HG03521 (cell line): ENCODE measurements around the gene NDUFC1.
"Not testable (repeated sequence)": the region's sequence is repeated elsewhere in the genome, so short reads cannot be mapped to it uniquely, and the experiment has no call there.

Source experiments
- ATAC-seq: cut with Tn5 transposase; IDR thresholded peaks from one replicate; pipeline ENCODE4 v1.9.1; 2021; ENCODE audit warnings: mild to moderate bottlenecking, moderate library complexity; ENCODE audit not compliant: unreplicated experiment

Gene NDUFC1

DNA sequence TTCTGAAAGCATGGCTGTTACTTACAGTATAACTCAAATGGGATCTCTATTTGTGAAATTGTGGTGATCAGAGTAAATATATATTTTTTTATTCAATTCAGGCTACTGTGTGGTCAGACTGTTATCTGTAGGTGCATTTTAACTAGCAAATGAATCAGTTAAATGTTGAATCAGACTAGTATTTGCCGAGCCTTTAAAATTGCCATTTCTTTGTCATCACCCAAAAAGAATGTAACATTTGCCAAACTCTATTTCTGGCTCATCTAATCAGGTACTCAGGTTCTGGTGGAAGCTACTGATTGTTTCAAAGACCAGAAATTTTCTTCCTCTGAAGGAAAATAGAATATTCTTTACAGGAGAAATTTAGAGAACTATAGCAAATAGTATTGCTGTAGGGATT lies 2.7 kb downstream of the NDUFC1 start:
- no peak for ATAC-seq

GRCh38 chr4:139297001-139297410 lies 5.3 kb downstream of the NDUFC1 start:
- no peak for ATAC-seq

GRCh38 chr4:139295942-139296299 lies 6.4 kb downstream of the NDUFC1 start:
- no peak for ATAC-seq

DNA sequence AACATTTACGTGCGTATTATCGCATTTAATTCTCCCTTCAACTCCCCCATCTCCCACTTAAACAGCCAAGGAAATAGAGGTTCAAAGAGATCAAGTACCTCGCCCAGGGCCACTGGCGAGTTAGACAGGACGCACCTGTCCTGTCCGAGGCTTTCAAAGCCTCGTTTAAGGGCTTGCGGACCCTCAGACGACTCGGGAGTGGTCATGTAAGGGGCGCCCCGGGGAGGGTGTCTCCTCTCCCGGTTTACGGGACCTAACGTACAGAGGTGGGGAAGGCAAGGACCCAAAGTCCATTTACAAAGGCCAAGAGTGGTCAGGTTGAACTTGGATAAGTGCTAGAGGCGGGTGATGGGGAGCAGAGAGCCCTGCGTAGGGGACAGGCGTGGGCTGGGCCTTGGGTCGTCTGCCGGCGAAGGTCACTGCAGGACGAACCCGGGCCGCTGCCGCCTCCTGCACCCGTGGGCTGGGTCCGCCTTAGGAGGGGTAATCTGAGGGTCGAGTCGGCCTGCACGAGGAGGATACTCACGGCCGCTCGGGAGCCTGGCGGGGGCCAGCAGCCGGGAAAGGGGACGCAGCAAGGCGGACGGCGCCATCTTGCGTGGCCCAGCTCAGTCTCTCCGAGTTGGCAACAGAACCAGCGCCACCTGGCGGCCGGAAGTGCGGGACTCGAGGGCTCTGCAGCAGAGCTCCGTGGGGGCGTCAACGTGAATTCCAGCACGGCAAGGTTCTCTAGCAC lies 6.9 kb downstream of the NDUFC1 start:
- peak; percentile 95 for ATAC-seq

DNA sequence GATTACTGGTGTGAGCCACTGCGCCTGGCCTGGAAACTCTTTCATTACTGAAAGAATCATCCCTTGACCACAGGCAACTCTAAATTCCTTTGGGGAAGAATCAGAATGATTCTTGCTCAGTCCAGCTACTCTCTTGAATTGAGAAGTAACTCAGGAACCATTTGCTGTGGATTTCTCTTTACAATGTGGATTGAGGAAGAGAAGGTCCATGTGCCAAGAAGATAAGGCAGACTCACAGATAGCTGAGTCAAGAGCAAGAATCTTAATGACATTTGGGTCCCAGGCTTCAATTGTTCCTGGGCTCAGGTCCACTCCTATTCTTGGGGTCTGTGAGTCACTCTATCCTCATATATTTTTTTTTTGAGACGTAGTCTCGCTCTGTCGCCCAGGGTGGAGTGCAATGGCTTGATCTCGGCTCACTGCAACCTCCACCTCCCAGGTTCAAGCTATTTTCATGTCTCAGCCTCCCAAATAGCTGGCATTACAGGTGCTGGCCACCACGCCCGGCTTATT lies 16.0 kb downstream of the NDUFC1 start:
- ATAC-seq = no peak

GRCh38 chr4:139282721-139283075 lies 19.6 kb downstream of the NDUFC1 start:
- no peak for ATAC-seq

GRCh38 chr4:139282065-139282720 lies 20.1 kb downstream of the NDUFC1 start:
- ATAC-seq = no peak

GRCh38 chr4:139279760-139280620 lies 22.3 kb downstream of the NDUFC1 start, which contains the start of gene MGARP:
Gene MGARP, minus strand, starts transcription at chr4:139280225. Its CDS starts 67 bp downstream, at chr4:139280158.
- ATAC-seq = no peak

- no peak for ATAC-seq
Observed at GRCh38 chr4:139278912-139279759, 23.1 kb downstream of the NDUFC1 start.

GRCh38 chr4:139278485-139278884 lies 23.8 kb downstream of the NDUFC1 start:
- ATAC-seq = no peak

DNA sequence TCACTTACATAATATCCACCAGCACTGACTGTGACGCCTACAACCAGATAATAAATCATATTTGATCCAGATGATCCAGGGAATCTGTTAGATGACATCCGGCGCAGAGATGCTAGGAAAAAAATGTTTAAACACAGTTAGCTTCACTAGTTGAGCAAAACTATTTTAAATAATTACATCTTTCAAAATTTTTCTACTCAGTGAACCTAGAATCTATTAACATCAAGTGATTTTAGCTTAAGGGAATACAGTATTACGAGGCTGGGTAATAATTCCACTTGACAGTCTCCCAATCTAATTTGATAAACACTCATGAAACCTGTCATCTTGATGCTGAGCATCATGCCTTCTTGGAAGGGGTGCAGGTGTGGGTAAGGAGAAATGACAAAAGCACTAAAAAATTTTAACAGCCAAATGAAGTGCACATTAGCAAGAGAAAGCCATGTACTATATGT lies 27.0 kb downstream of the NDUFC1 start:
- ATAC-seq = no peak

- no peak for ATAC-seq
Observed at GRCh38 chr4:139274790-139275189, 27.5 kb downstream of the NDUFC1 start.

DNA sequence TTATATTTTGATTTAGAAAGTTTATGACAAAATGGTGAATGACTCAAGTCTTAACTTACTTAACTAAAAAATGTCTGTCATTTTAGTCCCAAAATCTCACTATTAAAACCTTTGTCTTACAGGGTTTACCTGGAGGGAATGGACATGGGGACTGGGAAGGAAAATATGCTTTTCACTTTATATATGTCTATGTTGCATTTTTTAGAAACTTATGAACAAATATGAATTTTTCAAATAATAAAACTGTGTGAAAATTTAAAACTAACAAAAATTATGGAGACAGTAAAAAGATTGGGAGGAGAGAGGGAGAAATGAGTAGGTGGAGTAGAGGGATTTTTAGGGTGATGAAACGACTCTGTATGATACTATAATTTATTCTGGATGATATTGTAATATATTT lies 28.4 kb downstream of the NDUFC1 start:
- no peak for ATAC-seq

DNA sequence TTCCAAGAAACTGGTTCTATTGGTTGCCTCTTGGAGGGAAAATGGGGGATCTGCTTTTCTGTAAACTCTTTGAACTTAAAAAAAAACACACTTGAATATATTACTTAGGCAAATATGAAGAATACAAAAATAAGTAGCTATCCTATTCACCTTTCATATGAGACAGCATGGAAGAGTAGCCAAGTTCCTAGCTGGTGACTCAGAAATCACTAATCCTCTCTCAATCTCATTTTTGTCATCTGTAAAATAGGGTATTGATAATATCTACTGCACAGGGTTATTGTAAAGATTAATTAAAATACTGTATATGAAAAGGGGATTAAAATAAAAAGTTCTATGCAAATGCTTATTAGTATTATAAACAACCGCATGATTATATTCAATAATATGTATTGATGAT lies 35.0 kb downstream of the NDUFC1 start:
- no peak for ATAC-seq

DNA sequence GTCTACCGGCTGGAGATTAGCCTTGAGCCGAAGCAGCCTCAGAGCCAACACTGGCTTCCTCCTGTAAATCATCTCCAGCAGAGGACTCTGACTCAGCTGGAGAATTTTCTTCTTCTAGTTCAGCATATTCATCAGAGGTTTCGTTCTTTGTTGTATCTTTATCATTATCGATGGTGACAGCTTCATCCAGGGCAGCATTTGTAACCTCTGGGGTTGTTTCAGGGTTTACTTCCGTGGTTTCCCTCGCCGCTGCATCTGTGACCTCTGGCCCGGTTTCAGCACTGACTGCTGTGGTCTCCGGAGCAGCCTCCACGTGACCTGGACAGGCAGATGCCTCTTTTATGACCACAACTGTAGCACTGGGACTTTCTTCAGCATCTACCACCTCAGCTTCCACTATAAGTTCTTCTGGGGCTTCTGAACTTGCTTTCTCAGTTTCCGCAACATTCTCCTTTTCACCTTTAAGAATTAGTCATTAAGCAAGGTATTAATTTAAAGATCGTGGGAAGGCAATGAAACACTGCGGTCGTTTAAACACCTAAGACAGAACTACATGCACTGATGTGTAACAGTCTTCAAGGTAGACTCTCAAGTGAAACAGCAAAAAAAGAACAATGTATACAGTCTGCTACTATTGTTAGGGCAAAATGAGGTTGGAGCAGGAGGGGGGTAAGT lies 35.6 kb downstream of the NDUFC1 start:
- ATAC-seq = peak; percentile 97

DNA sequence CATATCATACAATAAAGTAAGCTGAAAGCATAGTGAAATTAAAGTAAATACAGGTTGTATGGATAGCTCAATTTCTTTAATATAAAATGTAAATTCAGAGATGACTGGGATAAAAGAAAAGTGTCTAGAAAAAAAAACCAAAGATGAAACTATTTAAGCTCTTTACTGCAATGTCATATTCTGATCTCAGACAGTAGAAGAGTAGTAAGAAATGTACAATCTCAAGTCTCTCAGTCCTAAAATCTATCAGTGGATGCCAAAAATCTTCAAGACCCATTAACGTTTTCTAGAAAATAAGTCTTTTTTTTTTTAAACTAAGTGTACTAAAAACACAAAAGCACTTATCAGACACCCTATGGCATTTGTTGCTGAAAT lies 36.1 kb downstream of the NDUFC1 start:
- no peak for ATAC-seq

DNA sequence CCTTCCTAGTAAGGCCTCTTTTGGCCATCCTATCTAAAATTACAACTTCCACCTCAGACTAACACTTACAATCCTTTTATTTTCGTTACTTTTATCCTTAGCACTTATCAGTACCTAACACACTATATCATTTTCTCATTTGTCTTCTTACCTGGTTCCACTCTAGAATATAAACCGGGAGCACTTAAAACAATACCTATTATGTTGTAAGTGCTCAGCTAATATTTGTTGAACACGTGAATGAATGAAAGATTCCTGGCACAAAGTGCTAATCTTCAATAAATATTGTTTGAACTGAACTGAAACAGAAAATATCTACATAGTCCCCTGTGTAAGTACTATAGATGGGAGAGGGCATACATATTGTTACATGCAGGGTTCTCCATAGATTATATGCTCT lies 36.6 kb downstream of the NDUFC1 start:
- no peak for ATAC-seq

GRCh38 chr4:139256349-139256748 lies 45.9 kb downstream of the NDUFC1 start:
- ATAC-seq = no peak

- not testable (repeated sequence) for ATAC-seq
Observed at GRCh38 chr4:139255581-139255980, 46.7 kb downstream of the NDUFC1 start.

- no peak for ATAC-seq
Observed at GRCh38 chr4:139253713-139254112, 48.6 kb downstream of the NDUFC1 start.
